DND-41 (cell line): Measurements from ENCODE around the gene PYGO1.

Experiments
- ATAC-seq: fragments of 200-7000 bp; cut with Tn5 transposase; 3 replicates; pipeline ENCODE4 v1.9.1; 2021; ENCODE audit warnings: low read depth; ENCODE audit not compliant: insufficient read depth
- DNase-seq: peaks from one replicate; pipeline ENCODE4 v3.0.0-alpha.2; 2020
- H2AFZ ChIP-seq: 2 replicates; pipeline ENCODE4 v1.6.0; 2012; ENCODE audit warnings: low read depth, low read length
- H3K27ac ChIP-seq: 2 replicates; pipeline ENCODE4 v1.5.1; 2012; ENCODE audit warnings: low read length, inconsistent platforms
- H3K27me3 ChIP-seq: fragments of 200-600 bp; sonication (generic); 2 replicates; pipeline ENCODE4 v1.6.0; 2012; ENCODE audit warnings: low read length, mild to moderate bottlenecking, inconsistent platforms; ENCODE audit not compliant: insufficient read depth, poor library complexity
- H3K36me3 ChIP-seq: 2 replicates; pipeline ENCODE4 v1.5.1; 2012; ENCODE audit warnings: low read length, inconsistent platforms; ENCODE audit not compliant: insufficient read depth
- H3K4me1 ChIP-seq: 2 replicates; pipeline ENCODE4 v1.5.1; 2012; ENCODE audit warnings: mild to moderate bottlenecking, low read length; ENCODE audit not compliant: insufficient read depth
- H3K4me2 ChIP-seq: 2 replicates; pipeline ENCODE4 v1.6.0; 2012; ENCODE audit warnings: mild to moderate bottlenecking, moderate library complexity, low read length, inconsistent platforms; ENCODE audit not compliant: insufficient read depth
- H3K4me3 ChIP-seq, 2 experiments: fragments of 200-600 bp in 1 of 2; shearing (Covaris generic) in 1 of 2; 2 replicates each; pipeline ENCODE4 v1.5.1; 2012 to 2016; ENCODE audit warnings: inconsistent platforms in 2 of 2, low read length in 2 of 2, mild to moderate bottlenecking in 2 of 2, low read depth in 1 of 2, moderate library complexity in 1 of 2
- H3K79me2 ChIP-seq: 2 replicates; pipeline ENCODE4 v1.6.0; 2012; ENCODE audit warnings: low read length, inconsistent platforms; ENCODE audit not compliant: insufficient read depth
- H3K9ac ChIP-seq: 2 replicates; pipeline ENCODE4 v1.6.0; 2012; ENCODE audit warnings: low read depth, mild to moderate bottlenecking, inconsistent platforms, low read length, moderate library complexity
- H3K9me3 ChIP-seq: 2 replicates; pipeline ENCODE4 v1.5.1; 2012; ENCODE audit warnings: low read length, moderate library complexity, mild to moderate bottlenecking, inconsistent platforms; ENCODE audit not compliant: insufficient read depth, severe bottlenecking
- H4K20me1 ChIP-seq: 2 replicates; pipeline ENCODE4 v1.6.0; 2012; ENCODE audit warnings: low read length; ENCODE audit not compliant: insufficient read depth
- CTCF ChIP-seq: IDR thresholded peaks from 2 replicates; pipeline ENCODE4 v1.5.1; 2012; ENCODE audit warnings: borderline replicate concordance, low read length, moderate library complexity, mild to moderate bottlenecking; ENCODE audit not compliant: poor library complexity, severe bottlenecking; ENCODE audit errors: extremely low read depth
- EZH2 ChIP-seq: IDR thresholded peaks from 3 replicates; pipeline ENCODE4 v1.6.1; 2012; ENCODE audit warnings: borderline replicate concordance, low read depth, mild to moderate bottlenecking, moderate library complexity, low read length, inconsistent platforms; ENCODE audit not compliant: severe bottlenecking

PYGO1 gene

GRCh38 chr15:55632434-55632833, 44.3 kb upstream of the PYGO1 start:
- H3K9ac ChIP-seq, result no peak overlapping the region
- peaks cover 14% of the 10 kb centered on the region for H3K27me3 ChIP-seq
- H3K9me3 ChIP-seq, result no peaks in the 10 kb centered on the region
- H3K4me2 ChIP-seq, result no peak overlapping the region
- no peaks in the 10 kb centered on the region for H3K79me2 ChIP-seq
- no peak overlapping the region for H2AFZ ChIP-seq
- no peaks in the 10 kb centered on the region for H3K36me3 ChIP-seq
- H3K27ac ChIP-seq, result no peak overlapping the region
- no peak for DNase-seq
- ATAC-seq, result no peak
- no peaks in the 10 kb centered on the region for H3K4me1 ChIP-seq
- TF ChIP-seq EZH2 (no peak), CTCF (no peak)
- no peaks in the 10 kb centered on the region for H4K20me1 ChIP-seq
- no peak overlapping the region for H3K4me3 ChIP-seq

DNA sequence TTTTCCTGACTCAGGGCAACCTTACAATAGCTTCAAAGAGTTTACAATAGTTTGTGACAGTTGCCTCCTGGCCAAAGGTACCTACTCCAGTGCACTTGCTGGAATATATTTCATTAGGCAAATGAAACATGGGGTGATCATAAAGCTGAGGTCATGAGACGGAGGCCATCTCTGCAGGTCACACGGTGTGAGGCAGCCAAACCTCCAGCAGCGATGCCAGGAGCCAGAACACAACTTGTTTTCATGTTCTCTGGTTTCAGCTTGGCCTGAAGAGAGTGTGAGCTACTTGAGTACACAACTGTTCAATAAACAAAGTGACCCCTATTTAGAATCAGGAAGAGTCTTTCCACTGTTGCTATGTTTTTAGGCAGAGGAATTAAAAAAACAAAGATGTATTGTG, 42.7 kb upstream of the PYGO1 start:
- H3K36me3 ChIP-seq, result no peaks in the 10 kb centered on the region

GRCh38 chr15:55628369-55628730, 40.2 kb upstream of the PYGO1 start:
- TF ChIP-seq EZH2, result no peak
- no peak for TF ChIP-seq CTCF
- peaks cover 14% of the 10 kb centered on the region for H3K27me3 ChIP-seq
- H3K4me3 ChIP-seq, result no peak overlapping the region
- H3K79me2 ChIP-seq, result no peaks in the 10 kb centered on the region
- H3K4me2 ChIP-seq, result no peak overlapping the region
- H3K36me3 ChIP-seq, result no peaks in the 10 kb centered on the region
- no peak overlapping the region for H3K9ac ChIP-seq
- H3K4me1 ChIP-seq, result no peaks in the 10 kb centered on the region
- no peak overlapping the region for H2AFZ ChIP-seq
- no peak for ATAC-seq
- H3K27ac ChIP-seq, result no peak overlapping the region
- no peaks in the 10 kb centered on the region for H3K9me3 ChIP-seq
- no peak for DNase-seq
- no peaks in the 10 kb centered on the region for H4K20me1 ChIP-seq

More for the DNA sequence above, 42.7 kb upstream of the PYGO1 start:
- ATAC-seq, result no peak
- Histone ChIP-seq H3K9ac (no peak overlapping the region), H2AFZ (no peak overlapping the region), H3K79me2 (no peaks in the 10 kb centered on the region), H4K20me1 (no peaks in the 10 kb centered on the region), H3K4me2 (no peak overlapping the region), H3K4me1 (no peaks in the 10 kb centered on the region), H3K27me3 (peaks cover 14% of the 10 kb centered on the region), H3K9me3 (no peaks in the 10 kb centered on the region), H3K4me3 (no peak overlapping the region), H3K27ac (no peak overlapping the region)
- TF ChIP-seq EZH2 (no peak), CTCF (no peak)
- no peak for DNase-seq

GRCh38 chr15:55627730-55628368, 39.7 kb upstream of the PYGO1 start:
- Histone ChIP-seq H3K4me1 (no peaks in the 10 kb centered on the region), H3K9ac (no peak overlapping the region), H3K9me3 (no peaks in the 10 kb centered on the region), H3K4me3 (no peak overlapping the region), H3K79me2 (no peaks in the 10 kb centered on the region), H2AFZ (no peak overlapping the region), H3K27me3 (peaks cover 14% of the 10 kb centered on the region), H3K36me3 (no peaks in the 10 kb centered on the region), H3K27ac (no peak overlapping the region), H4K20me1 (no peaks in the 10 kb centered on the region), H3K4me2 (no peak overlapping the region)
- no peak for TF ChIP-seq CTCF
- ATAC-seq (no peak), DNase-seq (no peak)
